Sigmoid colon (tissue), 7 donors: Measurements from ENCODE around the gene PDE7B. TPM values are rescaled to one million over a fixed set of nuclear protein-coding genes. Genes with fewer than 3 reads are reported as not detected.

Experiments used
- DNase-seq: peaks from one replicate; pipeline ENCODE4 v3.0.0-alpha.2; 2019
- H3K27ac ChIP-seq, 4 donors: fragments of 200-600 bp; sonication (generic); one replicate each; pipeline ENCODE4 v1.5.1; 2016 to 2019; ENCODE audit warnings: mild to moderate bottlenecking in 1 of 4
- H3K27me3 ChIP-seq, 3 donors: fragments of 200-600 bp; sonication (generic); one replicate each; pipeline ENCODE4 v1.5.1; 2019; ENCODE audit warnings: mild to moderate bottlenecking in 1 of 3
- H3K36me3 ChIP-seq, 4 donors: fragments of 200-600 bp; sonication (generic); one replicate each; pipeline ENCODE4 v1.5.1; 2016 to 2019
- H3K4me1 ChIP-seq, 4 donors: fragments of 200-600 bp; sonication (generic); one replicate each; pipeline ENCODE4 v1.5.1; 2017 to 2019
- H3K4me3 ChIP-seq, 4 donors: fragments of 200-600 bp; sonication (generic); one replicate each; pipeline ENCODE4 v1.5.1; 2017 to 2019; ENCODE audit warnings: mild to moderate bottlenecking in 2 of 4, moderate library complexity in 1 of 4
- H3K9me3 ChIP-seq, 4 donors: fragments of 200-600 bp in 3 of 4; sonication (generic) in 3 of 4; one replicate each; pipeline versions ENCODE4 v1.5.1 to v1.6.1; 2013 to 2019
- EP300 ChIP-seq, 4 donors: sonication (generic); formaldehyde crosslinking; IDR thresholded peaks; one replicate each; pipeline ENCODE4 v1.6.1; 2017; ENCODE audit warnings: antibody characterized with exemption in 4 of 4
- POLR2A ChIP-seq, 2 donors: fragments of 450-650 bp; IDR thresholded peaks; one replicate each; pipeline ENCODE4 v1.6.1; 2016; ENCODE audit warnings: antibody characterized with exemption in 2 of 2, mild to moderate bottlenecking in 2 of 2, moderate library complexity in 2 of 2
- POLR2AphosphoS5 ChIP-seq, 4 donors: sonication (generic); formaldehyde crosslinking; IDR thresholded peaks; one replicate each; pipeline ENCODE4 v1.6.1; 2017; ENCODE audit warnings: antibody characterized with exemption in 4 of 4
- WGBS, 2 donors: extraction: QIAGEN DNeasy Blood & Tissue Kit; methylation state at CpG; one replicate each; pipeline ENCODE4 v1.1.7; 2013; 5-methylcytosine and 5-hydroxymethylcytosine counted together
- intact Hi-C: fragments of 100-400 bp; cut with DNase I; formaldehyde crosslinking; loops from one replicate; pipeline ENCODE4 v1.15.1; 2023
- polyA plus RNA-seq, 3 donors: library from polyadenylated mRNA; stranded (reverse); fragments of 200-250 nt; gene quantifications; one replicate each; pipeline ENCODE4 v1.2.3, GENCODE V29; 2013
- total RNA-seq, 4 donors: library from RNA; depleted of rRNA; stranded (reverse); fragments of >200 nt; gene quantifications; one replicate each; pipeline ENCODE4 v1.1.0, GENCODE V29; 2016
- TF ChIP-seq, protein P1 (sequence below), 4 experiments: fragments of 450-650 bp in 3 of 4; fragments of 200-600 bp in 1 of 4; IDR thresholded peaks; one replicate each; pipeline ENCODE4 v1.5.1; 2016 to 2019; ENCODE audit warnings: antibody characterized with exemption in 4 of 4, mild to moderate bottlenecking in 3 of 4, moderate library complexity in 2 of 4
- donor health status: healthy with polysubstance abuse.
- donor health status: Bipolar disorder and iron deficiency.
- donor health status: healthy.

PDE7B gene
- total and polyA plus RNA-seq, 7 donors, result 1.1 to 10.3 (median 6.3) TPM

- Histone ChIP-seq H3K27ac (no peak overlapping the region), H3K4me3 (no peak overlapping the region), H3K4me1 (no peaks in the 10 kb centered on the region), H3K36me3 (no peaks in the 10 kb centered on the region), H3K9me3 (no peaks in the 10 kb centered on the region), H3K27me3 (no peaks in the 10 kb centered on the region)
- intact Hi-C loops, result no loop called here
- DNase-seq, result no peak
- WGBS, 2 donors, result 74 to 83% methylated on average over 4 of the region's 4 CpGs
- TF ChIP-seq POLR2AphosphoS5 (IDR thresholded peaks at IDR 0.05) (no peak), EP300 (IDR thresholded peaks at IDR 0.05) (no peak), POLR2A (IDR thresholded peaks at IDR 0.05) (no peak)
- TF ChIP-seq, protein P1, sequence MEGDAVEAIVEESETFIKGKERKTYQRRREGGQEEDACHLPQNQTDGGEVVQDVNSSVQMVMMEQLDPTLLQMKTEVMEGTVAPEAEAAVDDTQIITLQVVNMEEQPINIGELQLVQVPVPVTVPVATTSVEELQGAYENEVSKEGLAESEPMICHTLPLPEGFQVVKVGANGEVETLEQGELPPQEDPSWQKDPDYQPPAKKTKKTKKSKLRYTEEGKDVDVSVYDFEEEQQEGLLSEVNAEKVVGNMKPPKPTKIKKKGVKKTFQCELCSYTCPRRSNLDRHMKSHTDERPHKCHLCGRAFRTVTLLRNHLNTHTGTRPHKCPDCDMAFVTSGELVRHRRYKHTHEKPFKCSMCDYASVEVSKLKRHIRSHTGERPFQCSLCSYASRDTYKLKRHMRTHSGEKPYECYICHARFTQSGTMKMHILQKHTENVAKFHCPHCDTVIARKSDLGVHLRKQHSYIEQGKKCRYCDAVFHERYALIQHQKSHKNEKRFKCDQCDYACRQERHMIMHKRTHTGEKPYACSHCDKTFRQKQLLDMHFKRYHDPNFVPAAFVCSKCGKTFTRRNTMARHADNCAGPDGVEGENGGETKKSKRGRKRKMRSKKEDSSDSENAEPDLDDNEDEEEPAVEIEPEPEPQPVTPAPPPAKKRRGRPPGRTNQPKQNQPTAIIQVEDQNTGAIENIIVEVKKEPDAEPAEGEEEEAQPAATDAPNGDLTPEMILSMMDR (IDR thresholded peaks at IDR 0.05), result no peak
Observed at GRCh38 chr6:136015531-136015930, 164.0 kb downstream of the PDE7B start.

DNA sequence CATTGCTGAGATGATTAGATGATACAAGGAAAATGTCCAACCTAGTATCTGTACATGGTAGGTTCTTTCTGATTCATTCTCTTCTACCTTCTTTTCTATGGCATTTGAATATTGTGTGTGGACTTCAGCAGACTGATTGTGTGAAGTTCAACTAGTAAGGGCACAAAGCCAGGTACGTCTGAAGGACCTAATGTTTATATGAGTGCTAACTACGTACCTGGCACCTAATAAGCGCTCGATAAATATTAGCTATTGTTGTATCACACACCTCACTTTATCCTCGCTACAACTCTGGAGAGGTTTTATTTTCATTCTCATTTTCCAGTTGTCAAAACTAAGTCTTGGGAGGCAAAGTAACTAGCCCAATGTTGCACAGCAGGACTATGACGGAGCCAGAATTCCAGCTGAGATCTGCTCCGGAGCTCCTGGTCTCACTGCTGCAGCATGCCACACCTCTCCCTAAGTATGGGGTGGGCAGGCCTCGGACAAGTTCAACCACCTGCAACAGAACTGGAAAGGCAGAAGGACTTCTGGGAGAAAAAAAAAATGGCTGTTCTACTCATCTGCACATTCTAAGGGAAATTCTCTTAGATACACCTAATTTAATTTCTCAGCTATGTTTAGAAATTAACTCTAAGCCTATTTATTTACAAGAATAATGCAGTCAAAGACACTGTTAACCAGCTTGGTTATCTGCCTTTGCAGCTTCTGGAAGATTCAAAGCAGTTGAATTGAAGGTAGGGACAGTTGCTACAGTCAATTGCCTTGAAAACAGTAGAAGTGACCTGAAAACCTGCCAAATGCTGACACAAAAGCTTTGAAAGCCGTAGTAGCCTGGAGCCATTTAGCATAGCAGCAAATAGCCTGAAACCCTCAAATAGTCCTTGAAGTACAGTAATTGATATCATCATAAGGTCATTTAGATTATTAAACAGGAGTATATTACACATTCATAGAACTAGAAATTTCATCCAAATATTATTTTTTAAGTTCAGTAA is 165.0 kb downstream of the PDE7B start:
- no peak for TF ChIP-seq EP300 (IDR thresholded peaks at IDR 0.05)
- Histone ChIP-seq H3K27ac (no peak overlapping the region), H3K4me1 (no peaks in the 10 kb centered on the region), H3K36me3 (no peaks in the 10 kb centered on the region), H3K27me3 (no peaks in the 10 kb centered on the region), H3K4me3 (no peak overlapping the region), H3K9me3 (no peaks in the 10 kb centered on the region)
- 77 to 86% methylated on average over 9 of the region's 9 CpGs for WGBS, 2 donors
- DNase-seq, result no peak
- intact Hi-C loops, result no loop called here

- no peak for DNase-seq
- WGBS, 2 donors, result 63 to 83% methylated on average over 2 of the region's 2 CpGs
- no peaks in the 10 kb centered on the region for H3K36me3 ChIP-seq
- TF ChIP-seq POLR2AphosphoS5 (IDR thresholded peaks at IDR 0.05), result no peak
- no peak for TF ChIP-seq EP300 (IDR thresholded peaks at IDR 0.05)
- no peak for TF ChIP-seq POLR2A (IDR thresholded peaks at IDR 0.05)
- TF ChIP-seq, protein P1 (IDR thresholded peaks at IDR 0.05), result no peak
- no peak overlapping the region for H3K27ac ChIP-seq
- no peaks in the 10 kb centered on the region for H3K9me3 ChIP-seq
- intact Hi-C loops, result no loop called here
- no peaks in the 10 kb centered on the region for H3K4me1 ChIP-seq
- H3K27me3 ChIP-seq, result no peaks in the 10 kb centered on the region
- no peak overlapping the region for H3K4me3 ChIP-seq
Observed at GRCh38 chr6:136020691-136021090, 169.2 kb downstream of the PDE7B start.

DNA sequence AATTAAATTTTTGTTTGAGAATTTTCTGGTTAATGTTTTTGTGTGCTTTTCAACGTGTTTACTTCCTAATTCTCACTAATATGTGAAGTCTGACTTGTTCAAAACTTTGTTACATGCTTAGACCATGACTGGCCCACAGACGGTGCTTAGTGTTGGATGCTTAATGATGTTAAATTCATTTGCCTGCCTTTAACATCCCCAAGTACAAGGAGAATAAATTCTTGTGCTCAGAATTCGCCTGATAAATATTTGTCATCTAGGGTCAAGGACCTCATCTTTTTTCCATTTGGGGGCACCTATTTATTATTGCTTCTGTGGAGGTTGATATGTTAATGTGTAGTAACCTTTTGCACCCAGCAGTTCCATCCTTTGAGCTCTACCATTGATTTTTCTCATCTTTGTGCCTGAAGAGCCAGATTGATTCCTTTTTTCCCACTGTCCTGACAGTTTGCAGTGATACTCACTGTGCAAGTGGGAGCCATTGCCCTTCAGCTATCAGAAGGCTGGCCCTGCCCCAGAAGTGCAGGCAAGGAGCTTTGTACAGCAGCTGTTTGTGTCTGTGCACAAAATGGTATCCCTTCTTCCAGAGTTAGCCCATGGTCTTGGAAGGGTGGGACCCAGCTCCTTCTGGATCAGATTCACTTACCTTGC is 170.8 kb downstream of the PDE7B start:
- no peak overlapping the region for H3K27ac ChIP-seq
- 56 to 70% methylated on average over 3 of the region's 3 CpGs for WGBS, 2 donors
- no peaks in the 10 kb centered on the region for H3K4me1 ChIP-seq
- intact Hi-C loops, result no loop called here
- H3K4me3 ChIP-seq, result no peak overlapping the region
- no peak for TF ChIP-seq POLR2AphosphoS5 (IDR thresholded peaks at IDR 0.05)
- TF ChIP-seq EP300 (IDR thresholded peaks at IDR 0.05), result no peak
- TF ChIP-seq POLR2A (IDR thresholded peaks at IDR 0.05), result no peak
- TF ChIP-seq, protein P1 (IDR thresholded peaks at IDR 0.05), result no peak
- no peaks in the 10 kb centered on the region for H3K27me3 ChIP-seq
- H3K9me3 ChIP-seq, result no peaks in the 10 kb centered on the region
- no peak for DNase-seq
- H3K36me3 ChIP-seq, result no peaks in the 10 kb centered on the region

GRCh38 chr6:136024711-136025110 is 173.2 kb downstream of the PDE7B start:
- H3K9me3 ChIP-seq, result no peaks in the 10 kb centered on the region
- 76 to 90% methylated on average over 4 of the region's 4 CpGs for WGBS, 2 donors
- TF ChIP-seq POLR2AphosphoS5 (IDR thresholded peaks at IDR 0.05) (no peak), EP300 (IDR thresholded peaks at IDR 0.05) (no peak), POLR2A (IDR thresholded peaks at IDR 0.05) (no peak)
- TF ChIP-seq, protein P1 (IDR thresholded peaks at IDR 0.05), result no peak
- H3K36me3 ChIP-seq, result no peaks in the 10 kb centered on the region
- DNase-seq, result no peak
- H3K4me1 ChIP-seq, result no peaks in the 10 kb centered on the region
- H3K4me3 ChIP-seq, result no peak overlapping the region
- H3K27me3 ChIP-seq, result no peaks in the 10 kb centered on the region
- intact Hi-C loops, result no loop called here
- no peak overlapping the region for H3K27ac ChIP-seq
